Type B pancreatic cell (in vitro differentiated cells): ENCODE data around the gene PLCB1. TPM values are rescaled to one million over a fixed set of nuclear protein-coding genes. Genes with fewer than 3 reads are reported as not detected.

Experiments
- DNase-seq: peaks from one replicate; pipeline ENCODE4 v3.0.0; 2021; ENCODE audit warnings: mixed read lengths; ENCODE audit not compliant: unreplicated experiment; ENCODE audit errors: extremely low spot score
- H3K27ac Mint-ChIP-seq: 2 replicates; pipeline ENCODE4 v1.8.0; 2021; ENCODE audit warnings: mild to moderate bottlenecking, mixed read lengths
- H3K27me3 Mint-ChIP-seq: 2 replicates; pipeline ENCODE4 v1.8.0; 2021; ENCODE audit warnings: mixed read lengths
- H3K36me3 Mint-ChIP-seq: 2 replicates; pipeline ENCODE4 v1.8.0; 2021; ENCODE audit warnings: mixed read lengths
- H3K4me1 Mint-ChIP-seq: one replicate; pipeline ENCODE4 v1.8.0; 2021; ENCODE audit warnings: mixed read lengths; ENCODE audit not compliant: unreplicated experiment
- H3K4me3 Mint-ChIP-seq: 2 replicates; pipeline ENCODE4 v1.8.0; 2021; ENCODE audit warnings: mild to moderate bottlenecking, mixed read lengths
- H3K9me3 Mint-ChIP-seq: 2 replicates; pipeline ENCODE4 v1.8.0; 2021; ENCODE audit warnings: mixed read lengths
- CTCF ChIP-seq: fragments of 200-600 bp; sonication (generic); conservative IDR thresholded peaks from 2 replicates; pipeline ENCODE4 v1.5.0; 2021; ENCODE audit warnings: antibody characterized with exemption, mild to moderate bottlenecking
- total RNA-seq: library from RNA; stranded (reverse); gene quantifications from 2 replicates; pipeline ENCODE4 v1.2.1, GENCODE V29; 2021; ENCODE audit warnings: low replicate concordance

Gene PLCB1
- total RNA-seq, 1 donor from 2014 or later = 17.9 TPM

GRCh38 chr20:8778387-8778786, 646.3 kb downstream of the PLCB1 start:
- TF ChIP-seq CTCF = no peak
- H3K4me3 Mint-ChIP-seq = no peak overlapping the region
- H3K9me3 Mint-ChIP-seq = peaks cover 5% of the 10 kb centered on the region
- H3K27me3 Mint-ChIP-seq = no peaks in the 10 kb centered on the region
- DNase-seq = no peak
- no peak overlapping the region for H3K27ac Mint-ChIP-seq
- H3K4me1 Mint-ChIP-seq = no peaks in the 10 kb centered on the region
- peaks cover 19% of the 10 kb centered on the region for H3K36me3 Mint-ChIP-seq

GRCh38 chr20:8780915-8781314, 648.8 kb downstream of the PLCB1 start:
- no peak overlapping the region for H3K27ac Mint-ChIP-seq
- no peak overlapping the region for H3K4me3 Mint-ChIP-seq
- peaks cover 19% of the 10 kb centered on the region for H3K36me3 Mint-ChIP-seq
- H3K27me3 Mint-ChIP-seq = no peaks in the 10 kb centered on the region
- H3K9me3 Mint-ChIP-seq = peaks cover 5% of the 10 kb centered on the region
- H3K4me1 Mint-ChIP-seq = peaks cover 6% of the 10 kb centered on the region
- no peak for TF ChIP-seq CTCF
- no peak for DNase-seq

- Mint-ChIP-seq H3K27ac (no peak overlapping the region), H3K9me3 (peaks cover 5% of the 10 kb centered on the region), H3K27me3 (no peaks in the 10 kb centered on the region), H3K4me3 (no peak overlapping the region), H3K4me1 (peaks cover 6% of the 10 kb centered on the region), H3K36me3 (peaks cover 13% of the 10 kb centered on the region)
- no peak for DNase-seq
- TF ChIP-seq CTCF = no peak
Observed at GRCh38 chr20:8782804-8783203, 650.7 kb downstream of the PLCB1 start.

GRCh38 chr20:8783734-8784133, 651.7 kb downstream of the PLCB1 start:
- no peak for TF ChIP-seq CTCF
- H3K9me3 Mint-ChIP-seq = peaks cover 5% of the 10 kb centered on the region
- no peak for DNase-seq
- no peaks in the 10 kb centered on the region for H3K27me3 Mint-ChIP-seq
- no peak overlapping the region for H3K27ac Mint-ChIP-seq
- H3K36me3 Mint-ChIP-seq = peaks cover 11% of the 10 kb centered on the region
- H3K4me3 Mint-ChIP-seq = no peak overlapping the region
- H3K4me1 Mint-ChIP-seq = peaks cover 6% of the 10 kb centered on the region

DNA sequence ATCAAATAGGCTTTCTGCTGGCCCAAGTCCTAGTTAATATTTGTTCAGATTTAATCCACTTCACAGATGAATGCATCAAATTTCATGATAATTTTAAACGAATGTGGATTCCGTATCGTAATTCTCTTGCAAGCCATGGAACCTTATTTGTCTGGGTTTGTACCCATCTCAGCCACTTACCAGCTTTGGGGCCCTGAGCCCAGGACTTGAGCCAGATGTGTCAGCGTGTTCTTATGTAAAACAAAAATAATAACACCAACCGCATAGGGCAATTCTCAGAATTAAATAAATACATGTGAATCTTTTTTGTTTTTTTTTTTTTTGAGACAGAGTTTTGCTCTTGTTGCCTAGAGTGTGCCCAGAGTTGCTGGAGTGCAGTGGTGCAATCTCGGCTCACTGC, 654.3 kb downstream of the PLCB1 start:
- TF ChIP-seq CTCF = no peak
- DNase-seq = no peak
- Mint-ChIP-seq H3K4me1 (peaks cover 6% of the 10 kb centered on the region), H3K27ac (no peak overlapping the region), H3K36me3 (peaks cover 8% of the 10 kb centered on the region), H3K9me3 (no peaks in the 10 kb centered on the region), H3K27me3 (no peaks in the 10 kb centered on the region), H3K4me3 (no peak overlapping the region)

DNA sequence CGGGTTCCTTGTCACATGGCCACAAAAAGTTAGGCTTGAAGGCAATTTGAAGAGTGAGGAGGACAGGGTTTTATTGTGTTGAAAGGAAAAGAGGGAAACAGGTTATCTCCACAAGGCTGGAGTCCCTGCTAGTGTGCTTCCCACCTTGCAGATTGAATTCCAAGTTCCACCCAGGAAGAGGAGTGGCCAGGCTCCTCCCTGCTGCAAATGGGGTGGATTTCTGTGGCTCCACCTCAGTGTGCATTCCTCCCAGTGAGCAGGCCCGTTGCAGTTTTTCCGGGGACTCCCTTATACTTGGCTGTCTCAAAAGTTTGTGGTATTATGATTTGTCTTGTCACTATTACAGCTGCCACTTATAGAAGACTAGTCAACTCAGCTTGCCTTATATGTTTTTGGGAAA, 655.0 kb downstream of the PLCB1 start:
- H3K4me1 Mint-ChIP-seq = peaks cover 6% of the 10 kb centered on the region
- H3K9me3 Mint-ChIP-seq = no peaks in the 10 kb centered on the region
- H3K4me3 Mint-ChIP-seq = no peak overlapping the region
- DNase-seq = no peak
- TF ChIP-seq CTCF = no peak
- H3K27ac Mint-ChIP-seq = no peak overlapping the region
- H3K36me3 Mint-ChIP-seq = peaks cover 8% of the 10 kb centered on the region
- no peaks in the 10 kb centered on the region for H3K27me3 Mint-ChIP-seq
